HG02588 (cell line): ENCODE measurements around the gene ZNF236.

Experiments used
- ATAC-seq: cut with Tn5 transposase; IDR thresholded peaks from one replicate; pipeline ENCODE4 v1.9.1; 2021; ENCODE audit warnings: mild to moderate bottlenecking, moderate library complexity; ENCODE audit not compliant: unreplicated experiment

The ZNF236 gene

GRCh38 chr18:76897257-76897656 lies 74.9 kb downstream of the ZNF236 start:
- ATAC-seq: no peak

GRCh38 chr18:76903386-76903785 lies 81.0 kb downstream of the ZNF236 start:
- no peak for ATAC-seq

- no peak for ATAC-seq
Measured at GRCh38 chr18:76905821-76906220, 83.5 kb downstream of the ZNF236 start.

GRCh38 chr18:76908277-76908676 lies 85.9 kb downstream of the ZNF236 start:
- ATAC-seq: no peak

GRCh38 chr18:76909439-76909838 lies 87.1 kb downstream of the ZNF236 start:
- no peak for ATAC-seq

GRCh38 chr18:76911440-76911839 lies 89.1 kb downstream of the ZNF236 start:
- no peak for ATAC-seq

- no peak for ATAC-seq
Measured at GRCh38 chr18:76913583-76913982, 91.2 kb downstream of the ZNF236 start.

- ATAC-seq: no peak
Measured at GRCh38 chr18:76914314-76914713, 92.0 kb downstream of the ZNF236 start.

- ATAC-seq: no peak
Measured at GRCh38 chr18:76914796-76915195, 92.4 kb downstream of the ZNF236 start.

GRCh38 chr18:76915456-76915855 lies 93.1 kb downstream of the ZNF236 start:
- no peak for ATAC-seq

- ATAC-seq: no peak
Measured at GRCh38 chr18:76920974-76921373, 98.6 kb downstream of the ZNF236 start.

- peak; percentile 93 for ATAC-seq
Measured at GRCh38 chr18:76922107-76922506, 99.8 kb downstream of the ZNF236 start.

GRCh38 chr18:76923485-76924085 lies 101.2 kb downstream of the ZNF236 start:
- no peak for ATAC-seq

- ATAC-seq: no peak
Measured at GRCh38 chr18:76925501-76925900, 103.1 kb downstream of the ZNF236 start.

- ATAC-seq: no peak
Measured at GRCh38 chr18:76927223-76927725, 104.9 kb downstream of the ZNF236 start.

- no peak for ATAC-seq
Measured at GRCh38 chr18:76928179-76928868, 106.0 kb downstream of the ZNF236 start.

GRCh38 chr18:76931171-76931570 lies 108.8 kb downstream of the ZNF236 start:
- no peak for ATAC-seq

GRCh38 chr18:76932026-76932819 lies 109.9 kb downstream of the ZNF236 start:
- ATAC-seq: no peak

GRCh38 chr18:76935722-76936337 lies 113.5 kb downstream of the ZNF236 start:
- ATAC-seq: no peak

- no peak for ATAC-seq
Measured at GRCh38 chr18:76936877-76937276, 114.5 kb downstream of the ZNF236 start.

GRCh38 chr18:76937597-76937996 lies 115.2 kb downstream of the ZNF236 start:
- no peak for ATAC-seq
